NCI-H1694 (cell line): Measurements from ENCODE around the gene TPCN2.

Experiments
- DNase-seq: peaks from one replicate; lab custom pipeline; 2025; lab: John Stamatoyannopoulos, UW

Gene TPCN2

DNA sequence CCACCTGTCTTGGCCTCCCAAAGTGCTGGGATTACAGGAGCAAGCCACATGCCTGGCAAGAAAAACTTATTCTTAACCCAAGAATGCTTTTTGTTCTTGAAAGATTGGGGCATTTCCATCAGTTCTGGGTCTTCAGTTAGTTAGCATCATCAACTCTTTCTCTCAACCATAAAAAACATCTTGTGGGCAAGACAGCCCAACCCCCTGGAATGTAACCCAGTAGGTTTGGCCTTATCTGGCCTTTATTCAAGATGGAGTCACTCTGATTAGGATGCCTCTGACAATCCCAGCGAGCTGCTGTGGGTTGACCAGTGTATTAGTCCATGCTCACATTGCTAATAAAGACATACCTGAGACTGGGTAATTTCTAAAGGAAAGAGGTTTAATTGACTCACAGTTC is 9.2 kb upstream of the TPCN2 start:
- DNase-seq = no peak

DNA sequence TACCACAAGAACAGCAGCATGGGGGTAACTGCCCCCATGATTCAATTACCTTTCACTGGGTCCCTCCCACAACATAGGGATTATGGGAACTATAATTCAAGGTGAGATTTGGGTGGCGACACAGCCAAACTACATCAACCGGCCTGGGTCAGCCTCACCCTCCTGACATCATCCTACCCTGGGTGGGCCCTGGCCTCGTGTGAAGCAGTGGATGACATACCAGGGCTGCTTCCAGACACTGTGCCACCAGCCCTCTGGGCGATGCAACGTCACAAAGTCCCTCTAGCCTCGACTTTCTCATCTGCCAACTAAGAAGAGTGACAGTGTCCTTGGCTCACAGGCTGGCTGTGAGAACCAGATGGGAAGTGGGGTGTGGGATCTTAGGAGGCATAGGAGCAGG is 8.7 kb upstream of the TPCN2 start:
- DNase-seq = no peak

DNA sequence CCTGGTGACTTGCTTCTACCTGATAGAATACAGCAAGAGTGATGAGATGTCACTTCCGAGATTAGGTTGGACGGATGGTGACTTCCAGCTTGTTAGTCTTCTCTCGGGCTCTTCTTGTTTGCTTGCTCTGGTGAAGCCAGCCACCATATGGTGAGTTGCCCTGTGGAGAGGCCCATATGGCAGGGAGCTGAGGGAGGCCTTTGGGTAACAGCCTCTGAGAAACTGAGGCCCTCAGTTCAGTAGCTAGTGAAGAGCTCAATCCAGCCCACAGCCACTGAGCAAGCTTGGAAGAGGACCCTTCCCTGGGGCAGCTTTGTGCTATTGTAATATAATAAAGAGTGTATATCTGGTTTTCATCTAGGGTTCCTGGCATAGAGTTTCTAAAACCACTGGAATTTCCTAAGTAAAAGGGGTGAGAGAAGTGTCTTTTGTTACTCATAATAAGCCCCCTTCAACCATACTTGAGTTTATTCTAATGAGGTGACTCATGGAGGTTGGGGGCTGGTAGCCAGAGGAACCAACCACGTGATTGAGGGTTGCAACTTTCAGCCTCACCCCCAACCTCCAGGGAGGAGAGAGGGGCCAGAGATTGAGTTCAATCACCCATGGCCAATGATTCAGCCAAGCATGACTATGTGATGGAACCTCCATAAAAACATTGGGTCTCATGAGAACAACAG is 8.0 kb upstream of the TPCN2 start:
- DNase-seq = no peak

DNA sequence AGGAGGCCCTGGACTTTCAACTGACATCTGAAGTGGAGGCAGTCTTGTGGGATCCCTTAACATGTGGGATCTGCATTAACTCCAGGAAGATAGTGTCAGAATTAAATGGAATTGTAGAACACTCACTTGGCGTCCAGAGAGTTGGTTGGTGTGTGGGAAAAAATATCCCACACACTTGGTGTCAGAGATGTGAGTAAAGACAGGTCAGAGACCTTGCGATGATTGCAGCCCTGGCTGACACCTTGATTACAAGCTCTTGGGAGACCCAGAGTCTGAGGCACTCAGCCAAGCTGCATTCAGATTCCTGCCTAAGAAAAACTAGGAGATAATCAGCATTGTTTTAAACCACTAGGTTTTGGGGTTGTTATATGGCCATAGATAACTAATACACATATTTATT is 7.2 kb upstream of the TPCN2 start:
- no peak for DNase-seq

DNA sequence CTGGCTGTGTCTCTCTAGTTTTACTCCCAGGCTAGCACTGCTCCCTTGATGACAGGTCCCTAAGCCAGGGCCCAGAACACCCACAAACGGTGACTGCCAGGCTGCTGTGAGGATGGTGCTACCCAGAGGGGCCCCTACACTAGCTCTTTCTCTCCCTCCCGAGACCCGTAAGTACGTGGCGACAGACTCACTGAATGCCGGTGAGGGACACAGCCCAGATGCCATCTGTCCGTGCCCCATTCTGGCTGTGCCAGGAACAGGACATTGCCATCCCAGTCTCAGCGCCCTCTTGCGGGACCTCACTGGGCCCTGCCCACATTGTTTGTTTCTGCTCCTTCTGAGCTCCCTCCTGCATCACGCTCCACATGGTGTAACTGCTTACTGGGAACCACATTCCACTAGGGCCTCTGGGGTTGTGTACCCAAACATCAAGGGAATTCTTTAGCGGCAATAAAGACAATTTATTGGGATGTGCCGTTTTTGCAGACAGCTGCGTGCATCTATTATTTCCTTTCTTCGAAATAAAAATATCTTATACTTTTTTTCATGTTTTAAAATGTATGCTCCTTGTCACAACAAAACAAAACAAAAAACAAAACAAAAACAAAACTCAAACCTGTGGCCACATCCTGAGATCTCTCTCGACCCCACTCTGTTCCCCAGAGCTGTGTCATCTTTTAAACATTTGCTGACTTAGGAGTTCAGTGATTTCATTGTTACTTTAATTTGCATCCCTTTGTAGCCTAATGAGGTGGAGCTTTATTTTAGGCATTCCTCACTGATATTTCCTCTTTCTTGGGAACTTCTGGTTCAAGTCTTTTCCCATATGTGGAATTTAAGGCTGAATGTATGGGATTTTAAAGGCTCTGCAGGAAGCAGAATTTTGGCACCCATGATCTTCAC is 4.4 kb upstream of the TPCN2 start:
- DNase-seq = peak; percentile 49

DNA sequence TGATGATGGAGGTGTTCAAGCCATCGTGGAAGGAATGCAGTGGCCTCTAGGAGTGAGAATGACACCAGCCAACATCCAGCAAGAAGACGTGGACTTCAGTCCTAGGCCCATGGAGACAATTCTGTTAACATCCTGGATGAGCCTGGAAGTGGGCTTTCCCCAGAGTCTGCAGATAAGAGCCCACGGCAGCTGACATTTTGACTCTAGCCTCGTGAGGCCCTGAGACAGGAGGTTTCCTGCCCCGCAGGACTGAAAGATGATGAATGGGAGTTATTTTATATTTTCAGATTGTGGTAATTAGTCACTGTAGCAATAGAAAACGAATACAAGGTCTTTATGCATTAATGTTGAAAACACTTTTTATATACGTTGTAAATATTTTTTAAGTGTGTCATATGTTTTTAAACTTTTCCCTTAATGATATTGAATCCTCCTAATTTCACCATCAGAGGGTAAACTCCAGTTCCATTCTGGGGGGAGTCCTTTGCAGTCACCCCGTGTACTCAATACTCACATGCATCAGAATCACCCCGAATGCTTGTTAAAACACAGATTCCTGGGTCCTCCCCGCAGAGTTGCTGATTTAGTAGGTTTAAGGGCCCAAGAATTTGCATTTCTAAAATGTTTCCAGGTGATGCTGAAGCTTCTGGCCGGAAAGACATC is 570 bp upstream of the TPCN2 start:
- no peak for DNase-seq

DNA sequence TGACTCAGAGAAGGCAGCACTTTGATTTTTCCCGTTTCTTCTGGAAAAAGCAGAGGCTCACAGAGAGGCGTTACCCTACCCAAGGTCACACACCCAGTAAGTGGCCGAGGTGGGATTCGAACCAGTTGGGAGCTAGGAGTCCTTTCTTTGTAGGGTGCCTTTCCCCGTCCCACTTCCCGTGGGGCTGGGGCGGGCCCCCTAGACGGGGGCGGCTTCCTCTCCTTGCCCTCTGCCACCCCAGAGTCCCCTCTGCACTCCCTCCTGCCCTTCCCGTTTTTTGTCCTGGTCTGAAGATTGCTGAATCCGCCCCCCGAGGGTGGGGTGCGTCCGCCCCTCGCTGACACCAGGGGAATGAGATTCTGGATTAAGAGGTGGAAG is 747 bp downstream of the TPCN2 start:
- DNase-seq = no peak

DNA sequence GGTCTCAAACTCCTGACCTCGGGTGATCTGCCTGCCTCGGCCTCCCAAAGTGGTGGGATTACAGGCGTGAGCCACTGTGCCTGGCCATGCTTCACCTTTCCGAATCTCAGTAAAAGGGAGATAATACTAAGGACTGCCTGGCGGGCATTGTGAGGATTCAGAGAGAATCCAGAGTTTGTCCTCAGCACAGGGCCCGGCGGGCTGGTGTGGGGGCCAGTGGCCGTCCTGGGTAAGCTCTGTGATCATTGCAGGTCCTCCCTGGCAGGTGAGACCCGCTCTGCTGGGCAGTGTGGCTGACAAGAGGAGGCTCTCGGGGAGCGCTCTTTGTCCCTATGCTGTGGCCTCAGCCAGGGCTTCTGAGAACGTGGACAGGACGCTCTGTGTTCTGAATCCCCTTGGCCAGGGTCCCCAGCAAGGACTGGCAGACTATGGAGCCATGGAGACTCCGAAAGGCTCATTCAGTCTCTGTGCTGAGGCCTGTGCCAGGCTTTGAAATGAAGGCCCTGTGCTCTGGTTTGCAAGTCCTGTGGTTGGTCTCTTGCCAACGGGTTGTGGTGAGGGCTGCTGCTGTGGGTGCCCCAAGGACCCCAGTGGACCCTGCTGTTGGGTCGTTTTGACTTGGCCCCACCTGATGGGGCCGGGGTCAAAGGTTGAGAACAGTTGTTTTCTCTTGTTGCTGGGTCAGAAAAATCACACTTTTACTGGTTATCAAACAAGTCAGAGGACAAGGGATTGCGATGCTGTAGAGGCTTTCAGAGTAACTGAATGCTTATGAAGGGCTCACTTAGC is 2.1 kb downstream of the TPCN2 start:
- no peak for DNase-seq

DNA sequence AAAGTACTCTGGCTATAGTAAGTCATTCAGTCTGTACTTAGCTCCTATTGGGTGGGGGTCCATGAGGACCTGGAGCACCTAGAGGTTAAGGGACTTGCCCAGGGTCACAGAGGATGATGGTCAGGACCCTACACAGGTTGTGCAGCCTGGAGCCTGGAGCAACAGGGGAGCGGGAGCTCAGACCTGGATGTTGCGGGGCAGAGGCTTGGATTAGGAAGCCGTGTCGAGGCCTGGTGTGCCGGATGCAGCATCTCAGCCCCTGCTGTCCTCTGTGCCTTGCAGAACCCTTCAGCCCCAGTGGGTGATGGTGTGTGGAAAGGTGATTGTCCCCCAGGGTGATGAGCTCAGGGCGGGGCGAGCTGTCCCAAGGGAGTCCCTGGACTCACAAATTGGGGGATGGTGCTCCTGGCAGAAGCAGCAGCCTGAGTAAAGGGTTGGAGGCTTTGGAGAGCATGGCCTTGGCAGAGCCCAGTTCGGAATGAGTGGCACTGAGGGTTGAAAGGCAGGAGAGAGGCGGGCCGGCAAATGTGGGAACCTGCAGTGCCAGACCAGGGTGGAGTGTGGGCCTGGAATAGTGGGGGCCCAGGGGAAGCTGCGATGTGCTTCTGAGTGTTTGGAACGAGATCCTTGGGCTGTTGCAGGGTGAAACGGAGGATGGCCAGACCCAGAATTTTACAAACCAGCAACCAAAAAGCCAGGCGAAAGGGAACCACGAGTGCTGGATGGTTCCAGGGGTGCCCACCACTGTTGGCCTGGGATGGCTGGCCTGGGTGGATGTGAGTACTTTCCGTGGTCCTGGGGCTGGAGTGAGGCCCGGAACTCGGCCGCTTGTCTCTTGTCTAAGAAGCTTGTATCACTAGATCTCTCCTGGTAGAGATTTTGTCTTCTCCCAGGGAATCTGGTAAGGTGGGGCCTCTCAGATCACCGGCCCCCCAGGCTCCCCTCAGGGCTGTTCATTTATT is 2.9 kb downstream of the TPCN2 start:
- DNase-seq = no peak

DNA sequence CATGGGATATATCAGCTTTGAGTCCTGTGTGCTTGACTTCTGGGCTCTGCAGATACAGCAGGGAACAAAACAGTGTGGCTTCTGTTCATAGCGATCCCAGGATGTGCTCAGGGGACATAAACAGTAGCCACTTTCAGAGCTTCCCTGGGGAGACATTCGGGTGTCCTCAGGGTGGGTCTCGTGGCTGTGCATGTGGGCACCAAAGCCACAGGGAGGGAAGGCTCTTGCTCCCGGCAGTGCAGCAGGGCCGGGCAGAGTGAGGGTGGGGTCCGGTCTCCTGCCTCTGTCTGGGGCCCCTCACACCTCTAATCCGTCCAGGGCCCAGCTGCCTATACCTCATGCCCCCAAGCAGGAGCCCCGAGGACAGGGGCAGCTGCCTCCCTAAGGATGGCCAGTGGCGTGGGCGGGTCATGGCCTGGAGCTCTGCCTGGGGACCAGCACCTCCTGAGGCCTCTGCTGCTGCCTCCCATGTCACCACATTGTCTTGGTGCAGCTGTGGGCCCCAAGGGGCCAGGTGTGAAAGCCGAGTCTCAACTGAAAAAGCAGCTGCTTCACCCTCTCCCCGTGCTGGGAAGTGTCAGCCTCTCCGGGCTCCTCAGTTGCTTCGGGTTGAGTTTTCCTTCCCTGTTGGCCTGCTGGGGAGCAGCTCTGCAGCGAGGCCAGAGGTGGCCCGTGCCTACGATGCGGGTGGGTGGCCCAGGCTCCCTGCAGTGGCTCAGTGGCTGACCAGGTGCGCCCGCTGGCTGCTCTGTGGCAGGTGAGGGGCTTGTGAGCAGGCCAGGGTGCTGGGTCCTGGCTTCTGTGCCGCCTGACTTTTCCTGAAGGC is 3.8 kb downstream of the TPCN2 start:
- no peak for DNase-seq

DNA sequence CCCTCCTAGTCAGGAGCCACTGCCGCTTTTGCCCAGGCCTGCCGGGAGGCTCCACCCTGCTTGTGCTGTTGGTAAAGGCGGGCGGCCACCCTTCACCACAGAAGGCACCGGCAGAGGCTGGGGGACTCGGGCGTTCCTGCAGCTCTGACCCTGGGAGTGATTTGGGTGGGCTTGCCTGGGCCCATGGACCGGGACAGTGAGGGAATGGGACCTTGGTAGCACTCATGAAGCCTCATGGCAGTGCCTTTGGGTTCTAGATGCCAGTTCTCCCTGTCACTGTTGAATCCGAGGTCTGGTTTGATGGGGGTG is 4.4 kb downstream of the TPCN2 start:
- no peak for DNase-seq

DNA sequence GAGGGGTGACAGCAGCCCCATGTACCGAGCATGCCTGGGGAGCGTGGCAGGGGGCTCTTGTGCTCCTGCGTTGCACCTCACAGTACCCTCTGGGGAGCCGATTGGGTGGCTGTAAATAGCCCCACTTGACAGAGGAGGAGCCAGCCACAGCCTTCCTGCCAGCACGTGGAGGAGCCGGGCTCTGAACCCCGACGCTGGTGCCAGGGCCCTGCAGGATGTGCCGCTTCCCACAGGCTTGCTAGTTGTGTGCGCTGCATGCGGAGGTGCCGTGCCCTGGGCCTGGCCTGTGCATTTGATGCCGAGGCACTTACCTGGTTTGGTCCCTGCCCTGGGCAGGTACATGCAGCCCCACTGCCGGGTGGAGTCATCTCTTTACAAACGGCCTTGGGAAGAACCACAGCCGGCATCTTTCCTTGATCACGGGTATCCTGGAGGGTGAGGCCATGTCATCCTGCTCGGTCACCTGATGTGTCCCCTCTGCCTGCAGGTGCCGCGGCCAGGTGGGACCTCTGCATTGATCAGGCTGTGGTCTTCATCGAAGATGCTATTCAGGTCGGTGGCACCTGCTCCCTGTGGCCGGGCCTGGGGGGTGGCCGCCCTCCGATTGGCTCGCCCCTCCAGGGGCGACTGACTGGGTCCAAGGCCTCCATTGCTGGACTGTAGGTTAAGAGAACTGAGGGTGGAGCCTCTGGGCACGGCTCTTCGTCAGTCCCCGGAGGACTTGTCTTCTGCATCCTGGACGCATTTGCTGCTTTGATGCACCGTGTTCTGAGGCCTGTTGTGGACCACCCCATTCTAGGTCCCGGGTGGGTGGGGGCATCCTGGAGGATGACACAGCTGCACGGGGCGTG is 5.0 kb downstream of the TPCN2 start:
- DNase-seq = no peak

DNA sequence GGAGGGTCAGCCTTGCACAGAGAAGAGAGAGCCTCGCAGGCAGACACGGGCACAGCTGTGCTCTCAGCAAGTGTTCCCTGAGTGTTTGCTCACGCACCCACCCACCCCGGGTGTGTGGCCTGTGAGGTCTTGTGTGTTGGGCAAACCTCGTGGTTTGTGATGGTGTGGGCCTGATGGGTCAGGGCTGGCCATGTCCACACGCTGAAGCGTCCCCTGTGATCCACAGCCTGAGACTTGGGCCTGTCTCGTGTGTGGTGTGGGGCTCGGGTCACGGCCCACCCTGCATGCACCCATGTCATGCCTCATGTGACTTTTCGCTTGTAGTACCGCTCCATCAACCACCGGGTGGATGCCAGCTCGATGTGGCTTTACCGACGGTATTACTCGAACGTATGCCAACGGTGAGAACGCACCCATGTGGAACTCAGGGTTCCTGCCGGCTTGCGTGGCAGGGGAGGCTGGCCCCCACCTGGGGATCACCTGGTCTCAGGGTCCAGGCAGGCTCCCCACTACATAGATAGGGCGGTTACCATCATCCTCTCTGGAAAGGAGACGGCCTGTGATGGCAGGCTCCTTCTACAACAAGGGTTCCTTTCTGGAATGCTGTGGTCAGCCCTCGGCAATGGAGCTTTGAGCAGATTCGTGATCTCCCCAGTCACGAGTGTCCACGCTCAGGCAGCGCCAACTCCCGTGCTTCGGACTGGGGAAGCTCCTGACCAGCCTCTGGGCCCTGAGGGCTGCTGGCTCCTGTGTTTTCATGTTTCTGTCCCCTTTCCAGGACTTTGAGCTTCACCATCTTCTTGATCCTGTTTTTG is 5.9 kb downstream of the TPCN2 start:
- no peak for DNase-seq

DNA sequence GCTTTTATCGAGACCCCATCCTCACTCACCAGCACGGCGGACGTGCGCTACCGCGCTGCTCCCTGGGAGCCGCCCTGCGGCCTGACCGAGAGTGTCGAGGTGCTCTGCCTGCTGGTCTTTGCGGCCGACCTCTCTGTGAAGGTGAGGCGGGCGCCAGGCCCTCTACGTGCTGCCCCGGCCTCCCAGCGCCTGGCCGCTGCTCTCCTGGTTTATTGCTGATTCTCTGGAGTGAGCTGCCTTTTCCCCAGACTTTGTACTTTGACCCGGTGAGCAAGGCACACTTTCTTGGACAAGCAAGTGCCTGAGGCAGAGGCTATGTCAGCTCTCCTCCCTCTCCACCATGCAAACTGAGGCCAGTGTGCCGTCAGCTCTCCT is 6.5 kb downstream of the TPCN2 start:
- no peak for DNase-seq

DNA sequence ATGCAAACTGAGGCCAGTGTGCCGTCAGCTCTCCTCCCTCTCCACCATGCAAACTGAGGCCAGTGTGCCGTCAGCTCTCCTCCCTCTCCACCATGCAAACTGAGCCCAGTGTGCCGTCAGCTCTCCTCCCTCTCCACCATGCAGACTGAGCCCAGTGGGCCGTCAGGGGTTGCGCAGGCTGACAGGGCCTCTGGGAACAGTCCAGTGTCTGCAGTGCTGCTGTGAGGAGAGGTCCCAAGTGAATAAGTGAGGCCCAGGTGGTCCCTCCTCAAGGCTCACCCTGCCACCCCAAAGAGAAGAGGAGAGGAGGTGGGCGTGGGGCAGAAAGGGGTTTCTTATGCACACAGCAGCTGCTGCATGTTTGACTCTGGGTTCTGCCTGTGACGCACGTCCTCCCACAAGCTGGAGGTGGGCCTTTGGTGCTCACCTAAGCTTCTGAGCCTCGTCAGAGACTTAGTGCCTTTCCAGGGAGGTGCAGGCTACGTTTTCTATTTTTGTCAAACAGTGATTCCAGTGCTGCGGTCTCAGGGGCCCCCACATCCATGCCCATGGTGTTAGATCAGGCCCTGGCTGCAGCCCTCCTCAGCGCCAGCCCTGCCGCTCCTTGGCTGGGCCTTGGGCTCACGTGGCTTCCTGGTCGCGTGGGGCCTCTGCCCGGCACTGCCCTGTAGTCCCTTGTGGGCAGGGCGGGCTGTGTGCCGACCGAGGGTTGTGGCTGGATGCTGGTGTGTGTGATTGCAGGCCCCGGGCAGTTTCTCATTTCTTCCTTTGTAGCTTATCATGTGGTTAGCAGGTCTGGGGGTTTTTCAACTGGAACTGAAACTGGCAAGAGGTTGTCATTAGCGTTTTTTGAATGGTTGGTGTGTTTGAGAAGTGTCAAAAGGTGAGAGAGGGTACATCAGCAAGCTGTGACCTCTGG is 7.1 kb downstream of the TPCN2 start:
- no peak for DNase-seq

DNA sequence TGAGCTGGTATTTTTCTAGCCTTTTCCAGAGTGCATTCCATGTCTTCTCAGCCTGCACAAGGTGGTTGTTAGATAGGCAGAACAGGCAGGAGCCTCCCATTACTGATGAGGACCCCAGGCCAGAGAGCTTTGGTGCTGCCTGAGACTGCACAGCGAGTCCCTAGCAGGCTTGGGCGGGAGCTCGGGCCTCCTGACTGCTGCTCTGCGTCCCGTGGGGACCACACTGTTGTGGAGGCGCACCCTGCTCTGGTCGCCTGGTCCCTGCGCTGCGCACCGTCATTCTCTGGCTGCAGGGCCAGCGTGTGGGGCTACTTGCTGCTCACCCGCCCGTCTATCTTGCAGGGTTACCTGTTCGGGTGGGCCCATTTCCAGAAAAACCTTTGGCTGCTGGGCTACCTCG is 8.5 kb downstream of the TPCN2 start:
- no peak for DNase-seq

DNA sequence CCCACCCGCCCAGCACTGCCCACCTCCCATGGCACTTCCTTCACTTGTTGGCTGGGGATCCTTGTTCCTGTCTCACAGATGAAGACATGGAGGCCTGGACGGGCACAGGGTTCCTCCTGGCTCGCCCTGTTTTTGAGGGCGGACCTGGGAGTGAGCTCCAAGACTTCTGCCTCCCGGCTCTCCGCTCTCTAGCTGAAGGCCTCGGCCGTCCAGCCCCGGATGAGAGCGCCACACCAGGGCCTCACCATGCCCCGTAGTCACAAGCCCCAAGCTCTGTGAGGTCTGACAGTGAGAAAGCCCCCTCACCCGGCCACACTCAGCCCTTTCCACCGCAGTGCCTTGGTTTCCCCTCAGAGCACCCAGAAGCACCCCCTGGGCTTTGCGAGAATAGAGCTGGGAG is 9.1 kb downstream of the TPCN2 start:
- DNase-seq = no peak
